CD4-positive, alpha-beta T cell treated with Interleukin-17A for 4 hours (primary cell): ENCODE data around the gene ANO4.

ENCODE experiments used
- DNase-seq: peaks from one replicate; pipeline ENCODE4 v3.0.0-alpha.2; 2020; ENCODE audit warnings: mixed read lengths

The ANO4 gene

DNA sequence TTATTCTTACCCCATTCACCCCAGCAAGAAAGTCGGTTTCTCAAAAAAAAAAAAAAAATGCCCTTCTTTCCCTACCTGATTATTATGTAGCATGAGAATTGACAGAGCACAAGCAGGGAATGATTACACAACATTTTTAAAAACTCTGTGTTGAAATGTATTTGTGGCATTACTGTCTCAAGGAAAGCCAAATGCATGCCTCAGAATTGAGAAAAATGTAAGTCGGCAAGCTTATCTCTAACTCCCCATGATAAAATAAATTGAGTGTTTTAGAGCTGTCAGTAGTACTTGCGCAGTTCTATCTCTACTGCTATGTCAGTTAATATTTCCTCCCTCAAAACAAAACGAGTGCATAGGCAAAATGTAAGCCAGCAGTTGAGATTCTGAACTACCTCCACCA, 25.7 kb downstream of the ANO4 start:
- no peak for DNase-seq

DNA sequence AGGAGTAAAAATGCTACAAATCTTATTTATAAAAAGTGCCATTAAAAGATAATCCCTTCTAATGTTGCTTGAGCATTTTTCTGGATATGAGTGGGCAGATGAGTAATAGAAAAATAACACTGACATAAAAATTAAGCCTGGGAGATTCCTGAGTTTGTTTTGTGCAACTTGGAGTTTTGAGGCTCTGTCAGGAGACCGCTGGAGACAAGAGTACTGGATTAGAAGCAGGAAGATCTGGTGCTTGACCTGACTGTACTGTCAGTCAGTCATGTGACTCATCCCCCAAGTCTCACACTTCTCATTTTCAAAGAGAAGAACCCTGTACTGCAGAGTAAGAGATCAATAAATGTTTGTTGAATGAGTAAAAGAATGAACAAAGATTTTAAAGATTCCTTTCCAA, 29.4 kb downstream of the ANO4 start:
- DNase-seq = no peak

DNA sequence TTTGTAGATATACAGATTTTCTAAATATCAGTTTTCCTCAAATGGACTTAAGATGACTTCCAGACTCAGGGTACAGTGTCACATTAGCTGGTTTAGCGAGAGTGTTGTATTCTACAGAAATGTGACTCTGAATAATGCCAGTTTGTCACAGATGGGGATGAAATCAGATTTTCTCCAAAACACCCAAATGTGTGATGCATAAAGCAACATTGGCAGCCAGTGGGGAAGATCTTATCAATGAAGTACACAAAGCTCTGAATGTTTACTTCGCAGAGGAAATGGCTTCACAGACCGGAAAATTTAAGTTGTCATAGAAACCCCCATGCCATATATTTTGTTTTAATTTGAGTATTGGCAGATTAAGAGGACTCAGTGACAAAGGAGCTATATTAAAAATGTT, 29.9 kb downstream of the ANO4 start:
- DNase-seq = no peak

DNA sequence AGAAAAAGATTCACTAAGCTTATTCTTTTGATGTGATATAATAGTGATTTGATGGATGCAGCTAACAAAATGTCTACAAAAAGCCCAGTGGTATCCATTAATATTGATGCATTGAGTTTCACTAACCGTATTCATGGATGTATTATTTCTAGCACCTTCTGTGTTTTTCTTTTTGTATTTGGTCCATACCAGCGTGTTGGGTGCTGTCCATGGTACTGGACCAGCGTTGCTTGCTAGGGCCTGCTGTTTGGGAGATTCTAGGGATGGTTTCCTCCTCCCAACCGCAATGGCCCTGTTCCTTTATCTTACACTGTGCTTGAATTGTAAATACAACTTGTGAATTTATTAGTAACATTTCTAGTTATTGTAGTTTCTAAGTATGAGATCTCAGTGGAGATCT, 31.7 kb downstream of the ANO4 start:
- peak; percentile 3 for DNase-seq

DNA sequence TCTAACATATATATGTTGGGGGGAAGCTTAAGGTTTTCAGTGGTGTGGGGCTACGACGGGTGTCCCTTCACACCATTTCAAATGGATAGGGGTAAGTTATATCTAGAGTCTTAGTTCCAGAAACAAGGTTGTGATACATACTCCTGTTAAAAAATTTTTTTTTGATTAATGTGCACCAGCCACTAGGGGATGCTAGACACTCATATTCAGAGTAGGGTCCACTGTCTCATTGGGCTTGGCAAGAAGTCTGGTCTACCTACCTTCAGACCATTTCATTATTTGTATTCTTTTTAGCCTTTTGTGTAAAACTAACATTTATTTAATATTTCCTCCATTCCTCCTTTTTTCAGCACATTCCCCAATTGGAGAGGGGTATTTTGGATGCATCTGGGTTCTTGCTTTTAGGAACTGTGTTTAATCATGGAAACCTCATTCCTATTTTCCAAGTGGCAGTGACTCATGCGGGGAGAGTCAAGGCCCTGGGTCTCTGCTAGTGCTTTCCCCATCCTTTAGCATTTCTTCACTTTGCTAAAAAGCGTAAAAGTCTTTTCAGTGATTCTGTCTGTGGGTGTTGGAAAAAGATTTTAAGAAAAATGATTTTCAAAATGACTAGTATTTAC, 33.4 kb downstream of the ANO4 start:
- no peak for DNase-seq

DNA sequence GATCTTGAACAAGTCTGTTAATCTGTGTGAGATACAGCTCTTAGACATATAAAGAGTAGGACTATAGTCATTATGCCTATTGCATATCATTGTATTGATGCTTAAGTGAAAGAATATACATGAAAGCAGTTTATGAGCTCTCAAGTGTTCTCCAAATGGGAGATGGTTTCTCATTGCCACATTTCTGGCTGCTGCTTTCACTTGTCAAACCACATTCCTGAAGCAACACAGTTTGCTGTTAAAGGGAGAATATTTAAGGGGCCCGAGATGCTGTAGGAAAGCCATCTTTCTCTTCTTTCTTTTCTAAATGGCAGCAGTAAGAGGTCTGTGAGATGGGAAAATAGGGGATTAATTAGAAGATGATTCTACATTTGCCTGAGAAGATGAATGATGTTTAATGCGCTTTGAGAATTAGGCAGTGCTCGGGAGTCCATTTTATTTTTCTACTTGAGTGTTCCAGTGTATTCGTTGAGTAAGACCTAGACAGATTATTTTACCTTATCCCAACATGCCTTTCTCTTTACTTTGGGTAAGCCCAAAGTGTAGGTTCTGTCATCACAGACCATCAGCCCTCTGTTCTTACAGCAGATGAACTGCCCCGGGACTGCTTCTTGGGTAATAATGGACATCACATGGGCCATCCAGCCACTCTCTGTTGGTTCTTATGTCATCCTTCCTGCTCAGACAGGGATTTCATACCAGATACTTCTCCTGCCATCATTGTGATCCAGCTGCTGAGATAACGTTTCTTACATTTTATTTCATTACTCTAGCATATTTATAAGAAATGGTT, 35.6 kb downstream of the ANO4 start:
- no peak for DNase-seq

DNA sequence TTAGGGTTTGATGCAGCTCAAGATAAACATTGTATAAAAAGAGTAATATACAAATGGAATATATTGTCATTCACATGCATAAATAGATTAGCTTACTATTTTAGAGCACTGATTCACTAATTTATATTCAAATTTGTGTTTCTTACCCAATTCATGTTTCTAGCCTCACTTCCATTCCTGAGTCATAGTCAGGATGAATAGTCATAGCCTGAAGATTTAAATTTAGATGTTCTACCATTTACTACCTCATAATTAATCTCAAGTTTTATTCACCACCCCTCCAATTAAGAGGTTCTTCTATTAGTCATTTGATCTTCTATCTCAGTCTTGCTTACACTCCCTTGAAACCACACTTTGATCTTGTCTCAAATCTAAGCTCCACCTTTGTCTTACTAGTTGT, 38.7 kb downstream of the ANO4 start:
- DNase-seq = no peak

DNA sequence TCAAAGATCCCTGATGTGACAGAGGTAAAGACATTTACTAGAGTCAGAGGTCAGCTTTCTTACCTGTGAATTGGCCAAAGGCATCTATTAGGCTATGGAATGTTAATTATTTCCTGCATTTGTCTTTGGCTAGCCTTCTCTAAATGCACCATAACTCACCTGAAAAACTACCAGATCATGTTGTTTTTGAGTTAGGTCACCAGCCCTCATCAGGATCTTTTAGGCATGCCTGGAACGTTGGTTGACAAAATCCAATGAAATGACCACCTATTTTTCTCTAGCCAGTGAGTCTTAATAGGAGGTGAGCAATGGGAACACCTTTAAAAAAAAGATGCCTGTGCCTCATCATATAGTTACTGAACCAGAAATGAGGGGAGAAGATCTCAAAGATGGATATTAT, 46.2 kb downstream of the ANO4 start:
- DNase-seq = no peak

DNA sequence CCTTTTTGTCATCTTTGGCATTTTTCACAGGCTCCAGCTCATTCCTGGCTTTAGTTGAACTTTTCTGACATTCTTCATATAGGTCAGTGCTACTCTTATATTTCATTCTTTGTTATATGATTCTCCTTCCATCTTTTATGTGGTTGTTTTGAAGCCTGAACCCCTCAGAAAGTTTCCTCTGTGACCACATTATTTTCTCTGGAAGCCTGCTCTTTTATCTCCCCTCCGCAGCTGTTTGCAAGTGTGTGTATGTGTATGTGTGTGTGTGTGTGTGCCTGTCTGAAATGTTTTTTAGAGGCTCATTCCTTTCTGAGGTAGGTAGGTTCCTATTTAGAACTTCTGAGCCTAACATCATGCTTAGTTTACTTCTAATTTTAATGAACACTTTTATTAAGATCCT, 47.6 kb downstream of the ANO4 start:
- DNase-seq = no peak

DNA sequence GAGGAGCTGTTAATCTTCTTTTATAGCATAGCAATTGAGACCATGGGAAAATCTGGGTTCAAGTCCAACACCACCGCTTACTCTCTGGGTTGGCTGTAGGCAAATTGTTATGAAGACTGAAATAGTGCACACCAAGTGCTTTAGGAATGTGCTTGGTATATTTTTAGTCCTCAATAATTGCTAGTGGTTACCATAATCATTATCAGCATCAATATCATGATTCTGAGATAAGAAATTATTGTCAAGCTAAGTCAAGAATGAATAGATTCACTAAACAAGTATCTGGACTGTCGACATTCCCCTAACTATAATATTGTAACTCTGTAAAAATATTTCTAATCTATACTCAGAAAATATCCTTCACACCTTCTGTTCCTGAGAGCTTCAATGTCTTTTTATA, 48.5 kb downstream of the ANO4 start:
- no peak for DNase-seq

DNA sequence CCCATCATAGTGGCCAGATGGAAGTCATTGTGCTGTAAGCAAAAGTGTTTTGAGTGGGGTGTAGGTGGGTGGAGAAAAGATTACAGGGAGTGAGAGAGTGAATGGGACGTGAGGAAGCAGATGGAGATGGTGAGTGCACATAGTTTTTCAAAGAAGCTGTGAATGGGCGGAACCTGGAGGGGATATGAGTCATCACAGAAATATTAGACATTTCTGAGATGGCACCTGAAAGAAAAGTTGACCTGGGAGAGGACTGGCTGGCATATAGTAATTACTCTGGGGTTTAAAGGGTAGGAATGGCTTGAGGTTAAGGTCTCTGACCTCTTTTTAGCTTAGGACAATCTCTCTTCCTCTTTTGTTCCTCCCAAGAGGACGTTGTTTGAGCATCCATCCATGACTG, 50.5 kb downstream of the ANO4 start:
- no peak for DNase-seq

DNA sequence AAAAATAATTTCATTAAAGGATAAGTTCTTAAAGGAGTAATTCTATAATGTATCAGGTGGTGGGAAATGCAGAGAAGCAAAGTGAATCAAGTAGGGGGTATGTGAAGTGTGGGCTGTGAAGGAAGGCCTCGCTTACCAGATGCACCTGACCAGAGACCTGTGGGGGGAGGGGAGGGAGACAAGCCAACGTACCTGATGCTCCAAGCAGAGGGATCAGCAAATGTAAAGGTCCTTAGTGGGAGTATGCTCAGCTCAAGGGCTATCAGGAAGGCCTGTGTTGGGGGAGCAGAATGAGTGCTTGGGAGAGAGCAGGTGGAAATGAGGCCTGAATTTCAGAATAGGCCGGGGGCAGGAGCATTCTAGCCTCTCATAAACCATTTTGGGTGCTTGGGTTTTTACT, 57.1 kb downstream of the ANO4 start:
- DNase-seq = no peak

DNA sequence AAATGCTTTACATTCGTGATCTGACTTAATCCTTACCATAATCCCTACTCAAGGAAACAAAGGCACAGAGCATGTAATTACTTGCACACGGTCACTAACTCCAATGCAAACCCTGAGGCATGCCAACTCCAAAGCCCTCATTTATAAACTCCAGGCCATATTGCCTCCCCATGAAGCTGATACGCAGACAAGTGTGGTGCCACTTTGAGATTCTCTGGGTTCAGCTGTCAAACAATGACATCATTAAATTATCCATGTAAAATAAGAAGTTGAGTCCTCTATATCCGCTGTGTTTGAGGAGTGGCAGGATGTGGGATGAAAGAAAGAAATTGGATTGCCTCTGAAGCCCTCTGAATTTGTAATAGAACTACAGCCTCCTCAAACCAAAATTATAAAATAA, 62.8 kb downstream of the ANO4 start:
- no peak for DNase-seq

DNA sequence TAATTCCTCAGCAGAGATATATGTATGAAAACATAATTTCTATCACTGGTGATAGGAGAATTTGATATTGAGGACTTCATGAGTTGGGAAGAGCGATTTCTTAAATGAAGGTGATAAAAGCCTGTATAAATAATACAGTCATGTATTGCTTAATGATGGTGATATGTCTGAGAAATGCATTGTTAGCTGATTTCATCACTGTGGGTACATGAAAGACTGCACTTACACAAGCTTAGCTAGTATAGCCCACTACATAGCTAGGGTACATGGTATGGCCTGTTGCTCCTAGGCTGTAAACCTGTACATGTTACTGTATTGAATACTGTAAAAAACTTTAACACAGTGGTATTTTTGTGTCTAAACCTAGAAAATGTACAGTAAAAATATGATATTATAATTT, 63.4 kb downstream of the ANO4 start:
- DNase-seq = no peak

DNA sequence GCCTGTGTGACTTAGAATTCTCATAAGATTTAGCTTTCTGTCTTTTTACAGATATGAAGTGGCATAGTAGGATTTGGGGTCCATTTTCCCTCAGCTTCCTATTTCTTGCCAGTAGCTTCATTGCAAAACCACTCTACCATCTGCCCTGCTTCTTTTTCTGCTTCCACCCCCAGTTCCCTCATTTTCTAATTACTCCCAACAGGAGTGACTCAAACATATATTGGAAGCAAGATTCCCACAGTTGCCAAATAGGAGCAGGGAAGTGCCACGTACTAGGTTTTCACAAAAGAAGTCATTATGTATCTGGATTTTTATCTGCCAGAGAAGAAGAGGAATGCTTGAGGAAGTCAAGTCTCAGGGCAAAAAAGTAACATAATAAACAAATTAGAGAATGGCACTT, 64.1 kb downstream of the ANO4 start:
- no peak for DNase-seq

DNA sequence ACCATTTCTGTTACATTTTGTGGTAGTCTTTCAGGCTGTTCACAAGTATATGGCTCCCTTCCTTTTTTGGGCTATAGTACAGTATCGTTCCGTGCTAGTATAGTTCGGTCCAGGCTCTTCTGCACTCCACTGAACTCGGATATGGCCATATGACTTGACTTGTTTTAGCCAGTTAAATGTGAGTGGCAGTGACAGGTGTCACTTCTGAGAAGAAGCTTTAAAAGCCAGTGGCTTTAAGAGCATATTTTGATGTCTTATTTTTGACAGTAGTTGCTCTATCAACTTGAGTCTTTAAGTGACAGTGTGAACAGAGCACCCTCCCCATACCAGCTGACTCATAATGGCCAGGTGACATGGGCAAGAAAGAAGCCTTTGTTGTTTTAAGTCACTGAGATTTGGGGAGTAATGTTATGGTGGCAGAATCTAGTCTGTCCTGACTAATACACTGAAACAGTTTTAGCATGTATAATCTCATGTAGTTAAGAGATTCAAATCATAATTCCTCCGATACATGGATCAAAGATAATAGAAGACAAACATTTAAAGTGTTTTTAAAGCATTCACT, 64.6 kb downstream of the ANO4 start:
- no peak for DNase-seq

DNA sequence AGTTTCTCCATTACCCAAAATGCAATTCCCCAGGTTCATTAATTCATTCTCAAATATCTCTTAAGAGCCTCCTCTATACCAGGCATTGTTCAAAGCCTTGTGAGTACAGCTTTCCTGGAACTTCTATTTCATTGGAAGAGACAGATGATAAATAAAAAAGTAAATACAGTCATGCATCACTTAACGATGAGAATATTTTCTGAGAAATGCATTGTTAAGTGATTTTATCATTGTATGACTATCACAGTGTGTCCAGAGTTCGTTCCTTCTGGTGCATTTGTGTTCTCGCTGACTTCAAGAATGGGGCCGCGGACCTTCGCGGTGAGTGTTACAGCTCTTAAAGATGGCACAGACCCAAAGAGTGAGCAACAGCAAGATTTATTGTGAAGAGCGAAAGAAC, 66.0 kb downstream of the ANO4 start:
- no peak for DNase-seq

DNA sequence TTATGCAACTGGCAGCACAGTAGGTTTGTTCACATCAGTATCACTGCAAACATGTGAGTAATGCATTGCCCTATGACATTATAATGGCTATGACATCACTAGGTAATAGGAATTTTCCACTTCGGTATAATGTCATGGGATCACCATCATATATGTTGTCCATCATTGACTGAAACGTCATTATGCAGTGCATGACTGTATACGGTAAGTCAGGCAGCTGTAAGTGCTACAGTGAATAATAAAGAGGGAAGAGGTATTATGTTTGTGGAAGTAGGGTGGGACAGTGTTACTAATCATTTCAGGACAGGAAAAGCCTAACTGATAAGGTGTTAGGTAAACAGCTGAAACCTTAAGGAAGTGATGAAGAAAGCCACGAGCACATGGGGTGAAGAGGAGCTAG, 68.1 kb downstream of the ANO4 start:
- DNase-seq = no peak

DNA sequence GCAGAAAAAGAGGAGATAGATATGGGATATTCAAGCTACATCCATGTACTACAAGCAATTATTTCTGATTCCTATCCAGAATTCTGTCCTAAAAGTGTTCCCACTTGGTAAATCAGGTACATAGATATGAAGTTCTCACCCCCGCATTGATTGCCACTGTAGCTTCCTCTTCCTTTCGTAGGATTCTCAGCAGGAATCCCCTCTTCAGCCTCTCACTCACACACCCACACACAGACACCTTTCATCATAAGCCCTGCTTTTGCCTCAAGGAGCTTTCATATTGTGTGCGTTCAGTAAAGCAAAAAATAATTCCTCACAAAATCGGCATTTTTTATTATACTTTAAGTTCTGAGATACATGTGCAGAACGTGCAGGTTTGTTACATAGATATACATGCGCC, 69.8 kb downstream of the ANO4 start:
- DNase-seq = no peak

DNA sequence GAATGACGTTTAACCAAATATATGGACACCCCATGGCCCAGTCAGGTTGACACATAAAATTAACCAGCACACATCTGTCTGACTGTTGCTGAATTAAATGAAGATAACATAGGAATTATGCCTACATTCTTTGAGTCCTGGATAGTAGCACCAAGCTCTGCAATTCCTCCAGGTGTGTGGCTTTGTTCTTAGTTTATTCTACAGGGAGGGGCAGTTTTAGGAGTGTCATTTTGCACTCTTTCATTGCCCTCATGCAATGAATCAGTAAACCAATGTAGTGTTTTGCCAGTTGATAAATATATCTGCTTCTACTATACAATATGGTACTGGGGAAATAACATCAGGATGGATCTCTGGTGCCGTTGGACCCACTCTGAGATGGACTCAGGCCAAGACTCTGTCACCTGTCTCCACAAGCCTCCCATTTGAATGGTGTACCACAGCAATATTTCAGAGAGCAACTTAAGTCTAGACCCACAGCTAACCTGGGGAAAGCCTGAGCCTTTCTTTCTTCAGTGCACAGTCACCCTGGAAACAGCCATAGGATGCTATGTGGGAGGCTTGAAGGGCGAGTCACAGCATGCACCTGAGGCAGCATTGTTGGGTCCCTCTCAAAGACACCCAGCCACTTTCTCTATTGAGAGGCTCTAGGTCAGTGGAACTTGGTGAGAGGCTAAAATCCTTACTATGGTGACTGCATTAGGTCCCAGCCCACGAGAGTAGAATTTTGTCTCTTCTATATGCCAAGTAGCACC, 73.2 kb downstream of the ANO4 start:
- DNase-seq = no peak

DNA sequence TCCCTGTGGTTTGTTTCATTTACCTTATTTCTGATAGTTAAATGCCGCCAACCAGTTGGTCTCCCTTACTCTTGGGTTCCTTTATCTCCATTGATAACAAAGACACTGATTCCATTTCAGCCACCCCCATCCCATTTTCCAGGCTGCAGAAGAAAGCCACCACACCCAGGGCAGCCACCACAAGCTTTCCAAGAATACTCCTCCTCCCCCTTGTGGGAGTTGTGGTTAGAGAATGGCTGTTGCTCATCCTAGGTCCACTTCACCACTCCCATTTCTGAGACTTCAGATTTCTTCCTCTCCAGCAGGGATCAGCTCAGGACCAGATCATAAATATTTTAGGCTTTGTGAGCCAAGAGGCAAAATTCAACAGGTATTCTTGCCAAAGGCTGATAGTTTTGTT, 73.9 kb downstream of the ANO4 start:
- DNase-seq = no peak

DNA sequence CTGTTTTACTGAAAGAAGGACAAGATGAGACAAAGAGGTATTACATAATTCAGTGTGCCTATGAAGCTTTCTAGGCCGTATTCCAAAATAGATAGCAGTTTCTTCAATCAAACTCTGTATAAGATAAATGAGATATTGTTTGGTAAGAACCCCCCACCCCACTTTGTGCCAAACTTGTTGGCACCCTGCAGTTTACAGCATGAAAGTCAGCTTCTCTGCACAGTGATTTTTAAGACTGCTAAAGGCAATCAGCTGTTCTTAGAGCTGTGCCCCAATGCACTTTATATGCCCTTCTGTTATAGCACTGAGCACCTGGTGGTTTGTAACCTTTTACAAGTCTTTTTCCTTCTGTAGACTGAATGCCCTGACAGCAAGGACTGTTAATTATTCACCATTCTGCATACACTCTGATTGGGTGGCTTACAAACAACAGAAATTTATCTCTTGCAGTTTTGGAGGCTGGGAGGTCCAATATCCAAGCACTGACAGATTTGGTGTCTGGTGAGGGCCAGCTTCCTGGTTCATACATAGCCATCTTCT, 76.7 kb downstream of the ANO4 start:
- DNase-seq = no peak

DNA sequence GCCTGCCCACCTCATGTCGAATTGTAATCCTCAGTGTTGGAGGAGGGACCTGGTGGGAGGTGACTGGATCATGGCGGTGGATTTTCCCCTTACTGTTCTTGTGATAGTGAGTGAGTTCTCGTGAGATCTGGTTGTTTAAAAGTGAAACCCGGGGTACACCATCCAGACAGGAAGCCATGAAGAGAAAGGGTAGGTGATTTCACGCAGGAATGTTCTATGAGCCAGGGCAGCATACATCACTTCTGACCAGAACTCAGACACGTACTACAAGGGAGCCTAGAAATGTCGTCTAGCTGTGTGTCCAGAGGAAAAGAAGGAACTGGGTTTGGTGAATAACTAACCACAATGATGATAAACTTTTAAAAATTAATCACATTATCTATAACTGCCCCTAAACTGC, 80.6 kb downstream of the ANO4 start:
- DNase-seq = no peak

DNA sequence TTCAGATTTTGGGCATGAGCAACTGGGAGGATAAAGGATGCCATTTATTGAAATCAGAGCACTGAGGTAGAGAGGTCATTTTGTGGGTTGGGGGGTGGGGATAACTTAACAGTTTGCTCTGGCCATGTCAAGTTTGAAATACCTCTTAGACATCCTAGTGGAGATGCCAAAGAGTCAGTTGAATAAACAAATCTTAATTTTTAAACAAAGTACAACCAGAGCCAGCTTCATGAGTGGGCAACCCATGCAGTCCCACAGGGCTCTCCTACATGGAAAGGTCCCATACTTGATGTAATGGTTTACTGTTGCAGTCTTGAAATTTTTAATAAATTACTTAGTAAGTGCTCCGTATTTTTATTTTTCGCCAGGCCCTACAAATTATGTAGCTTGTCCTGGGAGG, 81.2 kb downstream of the ANO4 start:
- no peak for DNase-seq
